ENCODE measurements around the gene TLE1. TPM values are rescaled to one million over a fixed set of nuclear protein-coding genes. Genes with fewer than 3 reads are reported as not detected.

TLE1 gene
- total and polyA plus RNA-seq, 9 of the 15 experiments (the other 6 are each of a cell fraction or from before 2014, with no cell fraction given) = 0.11 TPM; not detected in 8

- TF ChIP-seq MYC (IDR thresholded peaks at IDR 0.05; ENCODE audit: low read depth, low read length) (no peak), MYC (CRISPR knock-in tag; IDR thresholded peaks at IDR 0.05; ENCODE audit: borderline replicate concordance, low read depth) (no peak), TAF1 (IDR thresholded peaks at IDR 0.05; ENCODE audit: control insufficient read depth, extremely low read depth, insufficient read depth, low read length, severe bottlenecking) (no peak), FOXP4 (CRISPR knock-in tag; IDR thresholded peaks at IDR 0.05; ENCODE audit: borderline replicate concordance) (no peak), NFRKB (IDR thresholded peaks at IDR 0.05; ENCODE audit: low read depth) (no peak), SREBF2 (CRISPR knock-in tag; IDR thresholded peaks at IDR 0.05) (no peak), ZNF764 (CRISPR knock-in tag; IDR thresholded peaks at IDR 0.05; ENCODE audit: low read depth) (no peak), FOS (IDR thresholded peaks at IDR 0.05; ENCODE audit: extremely low read depth, insufficient read length) (no peak), JUND (IDR thresholded peaks at IDR 0.05; ENCODE audit: borderline replicate concordance, low read depth, low read length) (no peak), JUND (tag; IDR thresholded peaks at IDR 0.05; ENCODE audit: borderline replicate concordance, low read depth, low read length) (no peak)
Measured at GRCh38 chr9:81565144-81565543, 124.2 kb downstream of the TLE1 start (continued).

DNA sequence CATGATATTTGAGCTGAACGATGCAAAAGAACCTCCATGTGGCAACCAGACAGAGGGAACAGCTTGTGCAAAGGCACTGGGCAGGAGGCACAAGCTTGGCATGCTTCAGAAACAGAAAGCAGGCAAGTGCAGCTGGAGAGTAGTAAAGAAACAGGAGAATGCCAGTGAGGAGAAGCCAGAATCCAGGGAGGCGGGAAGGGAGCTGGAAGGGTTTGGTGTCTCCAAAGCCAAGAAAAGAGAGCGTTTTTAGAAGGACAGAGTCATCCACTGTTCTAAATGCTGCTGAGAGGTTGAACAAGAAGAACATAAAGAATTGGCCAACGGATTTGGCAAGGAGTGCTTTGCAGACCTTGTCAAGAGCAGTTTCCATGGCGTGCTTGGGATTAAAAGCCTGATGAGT lies 124.7 kb downstream of the TLE1 start:
- H3K36me3 ChIP-seq (ENCODE audit: control insufficient read depth, insufficient read depth, low read length) = no peaks in the 10 kb centered on the region
- H3K79me2 ChIP-seq (ENCODE audit: control insufficient read depth, insufficient read depth, low read length) = no peaks in the 10 kb centered on the region
- ChIA-PET CTCF (ENCODE audit: low intra/inter-chr PET ratio) (no interaction called here), POLR2A (no interaction called here)
- intact Hi-C loops (cut with micrococcal nuclease) = no loop called here
- FAIRE-seq = no peak
- in situ Hi-C loops (cut with MboI) = no loop called here
- no peak overlapping the region for H3K9ac ChIP-seq (ENCODE audit: insufficient read depth in 1 of 2, low read depth in 2 of 2, low read length in 2 of 2)
- TF ChIP-seq THRAP3 (IDR thresholded peaks at IDR 0.05; ENCODE audit: borderline replicate concordance) = no peak
- no peak for TF ChIP-seq STAT5A (IDR thresholded peaks at IDR 0.05; ENCODE audit: borderline replicate concordance, low read length)
- ATAC-seq = no peak
- 0% methylated on average over 3 of the region's 5 CpGs for WGBS (ENCODE audit: insufficient coverage, low coverage, missing lambda C conversion rate)
- H3K9me1 ChIP-seq (ENCODE audit: control insufficient read depth, insufficient read depth, low read length) = no peaks in the 10 kb centered on the region
- H3K27ac ChIP-seq (ENCODE audit: extremely low read depth, low read depth, low read length) = no peak overlapping the region
- H3K9me3 ChIP-seq (replicated peaks; ENCODE audit: control insufficient read depth, insufficient read depth, low read depth, low read length) = no peaks in the 10 kb centered on the region
- H2AFZ ChIP-seq (ENCODE audit: low read depth, low read length) = no peak overlapping the region
- H3K4me3 ChIP-seq = no peak overlapping the region
- DNase-seq (ENCODE audit: extremely low read depth in 1 of 4, low spot score in 3 of 4) = no peak
- H3K4me1 ChIP-seq (replicated peaks in 1 of 2; ENCODE audit: control insufficient read depth in 2 of 2, insufficient read depth in 2 of 2, low read length in 2 of 2) = no peaks in the 10 kb centered on the region
- no peak overlapping the region for H3K4me2 ChIP-seq (ENCODE audit: insufficient read depth, low read length)
- no TSS peak for BruUV-seq (replicated peaks)
- H3K27me3 ChIP-seq (ENCODE audit: control insufficient read depth in 2 of 2, insufficient read depth in 2 of 2, low read length in 2 of 2) = no peaks in the 10 kb centered on the region
- no peaks in the 10 kb centered on the region for H4K20me1 ChIP-seq (replicated peaks; ENCODE audit: control insufficient read depth, insufficient read depth, low read length)
